Measurements from ENCODE around the gene CEP164.

The CEP164 gene

DNA sequence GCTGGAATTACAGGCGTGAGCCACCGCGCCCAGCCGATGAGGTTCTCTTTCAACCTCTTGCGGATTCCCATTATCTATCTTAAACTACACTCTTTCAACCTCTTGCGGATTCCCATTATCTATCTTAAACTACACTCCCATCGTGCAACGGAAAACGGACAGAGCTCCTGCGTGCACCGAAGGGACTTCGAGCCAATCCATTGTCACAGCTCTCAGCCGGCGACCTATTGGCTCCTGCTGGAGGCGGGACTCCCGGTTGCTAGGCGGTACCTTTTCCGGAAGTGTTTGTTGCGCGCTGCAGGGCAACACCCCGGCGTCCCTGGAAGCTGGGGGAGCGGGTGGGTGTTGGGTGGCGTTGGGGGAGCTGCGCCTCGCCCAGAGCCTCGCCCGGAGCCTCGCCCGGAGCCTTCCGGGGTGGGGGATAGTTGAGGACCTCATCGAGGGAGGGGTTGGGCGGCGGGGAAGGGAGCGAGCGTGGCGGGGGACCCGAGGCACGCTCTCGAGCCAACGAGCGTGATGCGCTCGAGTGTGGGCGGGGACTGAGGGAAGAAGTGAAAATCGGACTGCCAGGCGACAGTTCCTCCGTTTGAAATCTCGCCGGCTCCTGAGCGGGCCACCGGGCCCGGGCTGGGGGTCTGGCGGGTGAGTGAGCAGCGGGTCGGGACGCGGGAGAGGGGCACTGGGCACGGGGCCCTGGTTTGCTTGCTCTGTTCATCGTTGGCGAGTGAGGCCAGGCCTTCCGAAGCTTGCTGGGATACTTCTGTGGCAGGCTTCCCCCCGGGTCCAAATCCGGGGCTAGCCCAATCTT is at the start of gene CEP164:
Gene CEP164, plus strand, starts transcription at position 288 of the 808 bp plus-strand sequence. CDS start 10,733 bp downstream, outside the sequence.
- no peaks in the 10 kb centered on the region for H3K9me3 ChIP-seq (ENCODE audit: severe bottlenecking)
- H3K27ac ChIP-seq, result peak within 1 kb of the TSS; percentile 90
- H3K27me3 ChIP-seq (ENCODE audit: insufficient read depth, low read depth, severe bottlenecking), result no peaks in the 10 kb centered on the region
- H3K36me3 ChIP-seq, result peaks cover 5% of the 10 kb centered on the region
- TF ChIP-seq, protein P1, sequence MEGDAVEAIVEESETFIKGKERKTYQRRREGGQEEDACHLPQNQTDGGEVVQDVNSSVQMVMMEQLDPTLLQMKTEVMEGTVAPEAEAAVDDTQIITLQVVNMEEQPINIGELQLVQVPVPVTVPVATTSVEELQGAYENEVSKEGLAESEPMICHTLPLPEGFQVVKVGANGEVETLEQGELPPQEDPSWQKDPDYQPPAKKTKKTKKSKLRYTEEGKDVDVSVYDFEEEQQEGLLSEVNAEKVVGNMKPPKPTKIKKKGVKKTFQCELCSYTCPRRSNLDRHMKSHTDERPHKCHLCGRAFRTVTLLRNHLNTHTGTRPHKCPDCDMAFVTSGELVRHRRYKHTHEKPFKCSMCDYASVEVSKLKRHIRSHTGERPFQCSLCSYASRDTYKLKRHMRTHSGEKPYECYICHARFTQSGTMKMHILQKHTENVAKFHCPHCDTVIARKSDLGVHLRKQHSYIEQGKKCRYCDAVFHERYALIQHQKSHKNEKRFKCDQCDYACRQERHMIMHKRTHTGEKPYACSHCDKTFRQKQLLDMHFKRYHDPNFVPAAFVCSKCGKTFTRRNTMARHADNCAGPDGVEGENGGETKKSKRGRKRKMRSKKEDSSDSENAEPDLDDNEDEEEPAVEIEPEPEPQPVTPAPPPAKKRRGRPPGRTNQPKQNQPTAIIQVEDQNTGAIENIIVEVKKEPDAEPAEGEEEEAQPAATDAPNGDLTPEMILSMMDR (IDR thresholded peaks at IDR 0.05; ENCODE audit: low read depth, low read length), result no peak
- peak within 1 kb of the TSS; percentile 81 for H3K4me3 ChIP-seq (ENCODE audit: low read depth, low read length)
- DNase-seq, result peak; percentile 96

DNA sequence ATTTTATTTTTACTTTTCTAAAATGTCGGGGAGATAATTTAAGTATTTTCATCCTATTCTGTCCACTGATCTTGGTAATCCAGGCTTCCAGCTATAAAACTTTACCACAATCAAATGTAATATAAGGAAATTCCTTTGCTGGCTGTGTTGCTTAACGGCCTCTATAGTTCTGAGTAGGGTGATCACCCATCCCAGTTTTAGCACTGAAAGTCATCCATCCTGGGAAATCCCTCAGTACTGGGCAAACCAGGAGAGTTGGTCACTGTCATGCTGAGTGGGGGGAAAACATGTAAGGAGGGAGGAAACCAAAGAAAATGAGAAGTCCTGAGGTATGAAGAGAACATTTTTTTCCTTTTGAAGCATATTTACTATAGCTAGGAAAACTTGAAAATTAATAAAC is 49.3 kb upstream of the CEP164 start:
- no peak for DNase-seq
- Histone ChIP-seq H3K4me3 (ENCODE audit: low read depth, low read length) (no peak overlapping the region), H3K27me3 (ENCODE audit: insufficient read depth, low read depth, severe bottlenecking) (no peaks in the 10 kb centered on the region), H3K36me3 (peaks cover 34% of the 10 kb centered on the region), H3K27ac (no peak overlapping the region), H3K9me3 (ENCODE audit: severe bottlenecking) (no peaks in the 10 kb centered on the region)
- TF ChIP-seq, protein P1 (IDR thresholded peaks at IDR 0.05; ENCODE audit: low read depth, low read length), result no peak

DNA sequence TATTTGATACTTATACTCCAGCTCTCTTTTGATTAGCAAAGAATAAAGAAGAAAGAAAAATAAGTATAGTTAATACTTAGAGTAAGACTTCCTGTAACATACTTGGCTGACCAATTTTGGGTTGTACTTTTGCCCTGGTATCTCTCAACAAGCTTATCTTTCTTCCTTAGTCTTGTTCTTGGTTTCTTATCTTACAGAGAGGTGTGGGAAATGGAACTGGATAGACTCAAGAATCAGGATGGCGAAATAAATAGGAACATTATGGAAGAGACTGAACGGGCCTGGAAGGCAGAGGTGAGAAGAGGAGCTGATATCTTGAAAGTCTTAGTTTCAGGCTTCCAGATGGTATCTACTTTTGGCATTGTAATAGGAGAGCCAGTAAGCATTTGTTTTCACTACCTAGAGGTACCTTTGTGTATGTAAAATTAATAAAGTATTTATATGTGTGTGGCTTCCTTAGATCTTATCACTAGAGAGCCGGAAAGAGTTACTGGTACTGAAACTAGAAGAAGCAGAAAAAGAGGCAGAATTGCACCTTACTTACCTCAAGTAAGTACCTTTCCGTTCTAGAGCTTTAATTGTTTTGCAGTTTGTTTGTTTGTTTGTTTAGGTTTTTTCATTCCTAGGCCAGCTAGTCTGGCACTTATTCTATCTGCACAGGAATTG is 47.8 kb upstream of the CEP164 start:
- DNase-seq, result no peak
- Histone ChIP-seq H3K36me3 (peaks cover 42% of the 10 kb centered on the region), H3K27me3 (ENCODE audit: insufficient read depth, low read depth, severe bottlenecking) (no peaks in the 10 kb centered on the region), H3K27ac (no peak overlapping the region), H3K9me3 (ENCODE audit: severe bottlenecking) (no peaks in the 10 kb centered on the region), H3K4me3 (ENCODE audit: low read depth, low read length) (no peak overlapping the region)
- TF ChIP-seq, protein P1 (IDR thresholded peaks at IDR 0.05; ENCODE audit: low read depth, low read length), result no peak

- Histone ChIP-seq H3K36me3 (peaks cover 55% of the 10 kb centered on the region), H3K27ac (no peak overlapping the region), H3K27me3 (ENCODE audit: insufficient read depth, low read depth, severe bottlenecking) (no peaks in the 10 kb centered on the region), H3K4me3 (ENCODE audit: low read depth, low read length) (no peak overlapping the region), H3K9me3 (ENCODE audit: severe bottlenecking) (no peaks in the 10 kb centered on the region)
- TF ChIP-seq, protein P1 (IDR thresholded peaks at IDR 0.05; ENCODE audit: low read depth, low read length), result no peak
- no peak for DNase-seq
These were observed 46.5 kb upstream of the CEP164 start for GRCh38 chr11:117281159-117281558.

- H3K27ac ChIP-seq, result no peak overlapping the region; the same call in none of the 2 replicates
- no peak overlapping the region for H3K4me3 ChIP-seq (ENCODE audit: low read depth, low read length)
- no peaks in the 10 kb centered on the region for H3K9me3 ChIP-seq (ENCODE audit: severe bottlenecking)
- H3K36me3 ChIP-seq, result peaks cover 62% of the 10 kb centered on the region
- DNase-seq, result no peak
- TF ChIP-seq, protein P1 (IDR thresholded peaks at IDR 0.05; ENCODE audit: low read depth, low read length), result no peak
- H3K27me3 ChIP-seq (ENCODE audit: insufficient read depth, low read depth, severe bottlenecking), result no peaks in the 10 kb centered on the region
These were observed 45.8 kb upstream of the CEP164 start for GRCh38 chr11:117281869-117282268.
